GM20431 (cell line): ENCODE measurements around the gene CDH6.
"Not testable (repeated sequence)": the region's sequence is repeated elsewhere in the genome, so short reads cannot be mapped to it uniquely, and the experiment has no call there.

ENCODE experiments used
- in situ Hi-C: fragments of 300-500 bp; cut with MseI, MboI; formaldehyde crosslinking; loops from one replicate; pipeline ENCODE4 v1.15.0; 2020; ENCODE audit warnings: low sequenced_read_pairs; ENCODE audit not compliant: unreplicated experiment

The CDH6 gene

GRCh38 chr5:31303688-31304087 lies 110.2 kb downstream of the CDH6 start:
- in situ Hi-C loops = no loop called here

- in situ Hi-C loops = no loop called here
These were observed 124.2 kb downstream of the CDH6 start for GRCh38 chr5:31317665-31318064.

GRCh38 chr5:31319335-31319734 lies 125.8 kb downstream of the CDH6 start:
- in situ Hi-C loops = no loop called here

GRCh38 chr5:31322946-31323345 lies 129.5 kb downstream of the CDH6 start:
- in situ Hi-C loops = no loop called here

- in situ Hi-C loops = no loop called here
These were observed 131.4 kb downstream of the CDH6 start for GRCh38 chr5:31324842-31325241.

- in situ Hi-C loops = no loop called here
These were observed 134.7 kb downstream of the CDH6 start for GRCh38 chr5:31328040-31328733.

GRCh38 chr5:31329715-31330114 lies 136.2 kb downstream of the CDH6 start:
- in situ Hi-C loops = no loop called here

GRCh38 chr5:31332160-31332559 lies 138.7 kb downstream of the CDH6 start:
- in situ Hi-C loops = no loop called here

- in situ Hi-C loops = no loop called here
These were observed 140.0 kb downstream of the CDH6 start for GRCh38 chr5:31333475-31333874.

- in situ Hi-C loops = no loop called here
These were observed 140.8 kb downstream of the CDH6 start for GRCh38 chr5:31334061-31334860.

GRCh38 chr5:31335456-31335855 lies 142.0 kb downstream of the CDH6 start:
- in situ Hi-C loops = no loop called here

GRCh38 chr5:31343946-31344345 lies 150.5 kb downstream of the CDH6 start:
- in situ Hi-C loops = no loop called here

GRCh38 chr5:31346896-31347551 lies 153.5 kb downstream of the CDH6 start:
- in situ Hi-C loops = no loop called here

GRCh38 chr5:31347552-31347905 lies 154.0 kb downstream of the CDH6 start:
- in situ Hi-C loops = no loop called here

- in situ Hi-C loops = no loop called here
These were observed 156.9 kb downstream of the CDH6 start for GRCh38 chr5:31350395-31350794.

GRCh38 chr5:31355337-31355736 lies 161.9 kb downstream of the CDH6 start:
- in situ Hi-C loops = no loop called here

- in situ Hi-C loops = no loop called here
These were observed 163.6 kb downstream of the CDH6 start for GRCh38 chr5:31357038-31357437.

GRCh38 chr5:31359839-31360238 lies 166.4 kb downstream of the CDH6 start:
- in situ Hi-C loops = no loop called here

GRCh38 chr5:31361234-31361633 lies 167.7 kb downstream of the CDH6 start:
- in situ Hi-C loops = no loop called here

- in situ Hi-C loops = not testable (repeated sequence)
These were observed 168.4 kb downstream of the CDH6 start for GRCh38 chr5:31361704-31362528.
